Activated CD8-positive, alpha-beta memory T cell treated with anti-CD3 and anti-CD28 coated beads, Interleukin-2, amount 50 U/mL, for 24 hours (primary cell): Measurements from ENCODE around the gene LRP1.

ENCODE experiments used
- DNase-seq: peaks from one replicate; pipeline ENCODE4 v3.0.0-alpha.2; 2020; ENCODE audit errors: extremely low read depth

The LRP1 gene

GRCh38 chr12:57254506-57255280 lies 126.4 kb downstream of the LRP1 start:
- no peak for DNase-seq

GRCh38 chr12:57255916-57256315 lies 127.6 kb downstream of the LRP1 start:
- no peak for DNase-seq

GRCh38 chr12:57258977-57259970 lies 131.0 kb downstream of the LRP1 start:
- no peak for DNase-seq

GRCh38 chr12:57260366-57260765 lies 132.1 kb downstream of the LRP1 start:
- DNase-seq, result no peak

- no peak for DNase-seq
These were observed 133.2 kb downstream of the LRP1 start for GRCh38 chr12:57261428-57261865.

- DNase-seq, result no peak
These were observed 134.0 kb downstream of the LRP1 start for GRCh38 chr12:57262126-57262822.
